Renal cortex interstitium (tissue), 11 donors: ENCODE measurements around the gene CHM. TPM values are rescaled to one million over a fixed set of nuclear protein-coding genes. Genes with fewer than 3 reads are reported as not detected.
"Not testable (repeated sequence)": the region's sequence is repeated elsewhere in the genome, so short reads cannot be mapped to it uniquely, and the experiment has no call there.

Experiments
- DNase-seq, 11 donors: peaks; one replicate each; pipeline ENCODE4 v3.0.0-alpha.2; 2013; ENCODE audit warnings: low read depth in 9 of 11, low spot score in 4 of 11; ENCODE audit errors: extremely low read depth in 1 of 11
- polyA plus RNA-seq, 3 donors: library from polyadenylated mRNA; unstranded; fragments of 120-200 nt; gene quantifications; one replicate each; pipeline ENCODE4 v1.2.1, GENCODE V29; 2013; ENCODE audit not compliant: insufficient read length in 3 of 3

Gene CHM
- polyA plus RNA-seq, 3 donors: 24.7 to 32.7 (median 28.5) TPM

- no peak for DNase-seq
These were observed 32.9 kb downstream of the CHM start for GRCh38 chrX:86014421-86014820.

GRCh38 chrX:86013792-86014191, 33.6 kb downstream of the CHM start:
- no peak for DNase-seq

- no peak for DNase-seq
These were observed 35.2 kb downstream of the CHM start for GRCh38 chrX:86012188-86012587.

- DNase-seq: not testable (repeated sequence)
These were observed 37.6 kb downstream of the CHM start for GRCh38 chrX:86009803-86010202.

- DNase-seq: not testable (repeated sequence)
These were observed 39.5 kb downstream of the CHM start for GRCh38 chrX:86007891-86008290.

GRCh38 chrX:86002076-86002896, 45.1 kb downstream of the CHM start:
- no peak for DNase-seq

GRCh38 chrX:85998954-85999353, 48.4 kb downstream of the CHM start:
- no peak for DNase-seq

- no peak for DNase-seq
These were observed 50.8 kb downstream of the CHM start for GRCh38 chrX:85996555-85996954.

GRCh38 chrX:85995641-85996040, 51.7 kb downstream of the CHM start:
- no peak for DNase-seq

GRCh38 chrX:85994797-85995196, 52.6 kb downstream of the CHM start:
- DNase-seq: no peak

- no peak for DNase-seq
These were observed 53.1 kb downstream of the CHM start for GRCh38 chrX:85994228-85994627.

- no peak for DNase-seq
These were observed 53.7 kb downstream of the CHM start for GRCh38 chrX:85993539-85994197.

- no peak for DNase-seq
These were observed 54.5 kb downstream of the CHM start for GRCh38 chrX:85992811-85993229.

- no peak for DNase-seq
These were observed 59.0 kb downstream of the CHM start for GRCh38 chrX:85988353-85988752.

GRCh38 chrX:85980286-85980685, 67.1 kb downstream of the CHM start:
- no peak for DNase-seq

- DNase-seq: no peak
These were observed 70.1 kb downstream of the CHM start for GRCh38 chrX:85977218-85977617.

- not testable (repeated sequence) for DNase-seq
These were observed 75.0 kb downstream of the CHM start for GRCh38 chrX:85972351-85972750.

GRCh38 chrX:85964744-85965143, 82.6 kb downstream of the CHM start:
- DNase-seq: no peak

GRCh38 chrX:85963736-85964135, 83.6 kb downstream of the CHM start:
- no peak for DNase-seq

GRCh38 chrX:85955510-85955909, 91.8 kb downstream of the CHM start:
- no peak for DNase-seq

GRCh38 chrX:85944751-85945150, 102.6 kb downstream of the CHM start:
- DNase-seq: not testable (repeated sequence)
